NCI-H128 (cell line): ENCODE results near the gene NPW.

Experiments
- DNase-seq: peaks from one replicate; lab custom pipeline; 2025; ENCODE audit not compliant: unreplicated experiment; lab: John Stamatoyannopoulos, UW

NPW gene

DNA sequence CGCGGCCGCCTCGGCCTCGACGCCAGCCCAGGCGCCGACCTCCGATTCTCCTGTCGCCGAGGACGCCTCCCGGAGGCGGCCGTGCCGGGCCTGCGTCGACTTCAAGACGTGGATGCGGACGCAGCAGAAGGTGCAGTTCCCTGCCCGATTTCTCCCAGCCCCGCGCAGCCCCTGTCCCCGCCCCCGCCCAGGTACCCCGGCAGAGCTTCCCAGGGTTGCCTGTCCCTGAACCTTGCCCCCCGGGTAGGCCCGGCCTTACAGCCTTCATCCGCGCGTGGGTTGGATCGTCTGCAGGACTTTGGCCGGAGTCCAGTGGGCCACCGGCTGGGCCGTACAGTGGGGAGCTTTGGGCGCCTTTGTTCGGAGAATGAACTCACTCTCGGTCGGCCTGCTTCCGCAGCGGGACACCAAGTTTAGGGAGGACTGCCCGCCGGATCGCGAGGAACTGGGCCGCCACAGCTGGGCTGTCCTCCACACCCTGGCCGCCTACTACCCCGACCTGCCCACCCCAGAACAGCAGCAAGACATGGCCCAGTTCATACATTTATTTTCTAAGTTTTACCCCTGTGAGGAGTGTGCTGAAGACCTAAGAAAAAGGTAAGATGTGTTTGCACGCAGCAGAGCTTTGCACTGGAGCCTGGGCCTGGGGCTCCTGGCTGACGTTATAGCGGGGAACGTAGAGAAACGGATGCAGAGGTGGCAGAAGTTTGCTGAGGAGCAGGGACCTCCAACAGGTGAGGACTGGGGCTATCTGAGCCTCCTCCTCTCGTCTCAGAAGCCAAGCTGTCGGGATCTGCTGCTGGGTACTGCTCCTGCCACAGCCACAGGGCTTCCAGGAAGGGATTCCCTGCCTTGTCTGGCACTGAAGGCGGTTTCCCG, 35.0 kb upstream of the NPW start:
- DNase-seq: no peak

DNA sequence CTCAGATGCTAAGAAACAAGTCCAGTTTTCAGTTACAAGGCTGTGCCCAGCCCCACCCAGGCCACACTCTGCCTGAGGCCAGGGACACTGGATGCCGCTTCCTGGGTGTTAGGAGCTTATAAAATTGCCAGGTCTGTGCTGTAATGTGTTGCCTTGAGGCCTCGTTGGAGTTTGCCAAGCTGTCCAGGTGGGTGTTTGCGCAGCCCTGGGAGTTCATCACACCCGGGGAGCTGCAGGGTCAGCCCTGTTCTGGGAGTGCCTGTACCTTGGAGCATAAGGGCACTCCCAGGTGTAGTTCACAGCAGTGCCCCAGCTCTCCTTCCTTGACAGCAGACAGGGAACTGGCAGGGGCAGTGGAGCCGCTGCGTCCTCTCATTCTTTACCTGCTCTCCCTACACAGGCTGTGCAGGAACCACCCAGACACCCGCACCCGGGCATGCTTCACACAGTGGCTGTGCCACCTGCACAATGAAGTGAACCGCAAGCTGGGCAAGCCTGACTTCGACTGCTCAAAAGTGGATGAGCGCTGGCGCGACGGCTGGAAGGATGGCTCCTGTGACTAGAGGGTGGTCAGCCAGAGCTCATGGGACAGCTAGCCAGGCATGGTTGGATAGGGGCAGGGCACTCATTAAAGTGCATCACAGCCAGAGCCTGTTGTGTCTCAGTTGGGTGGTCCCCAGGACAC, 34.0 kb upstream of the NPW start:
- DNase-seq: no peak

DNA sequence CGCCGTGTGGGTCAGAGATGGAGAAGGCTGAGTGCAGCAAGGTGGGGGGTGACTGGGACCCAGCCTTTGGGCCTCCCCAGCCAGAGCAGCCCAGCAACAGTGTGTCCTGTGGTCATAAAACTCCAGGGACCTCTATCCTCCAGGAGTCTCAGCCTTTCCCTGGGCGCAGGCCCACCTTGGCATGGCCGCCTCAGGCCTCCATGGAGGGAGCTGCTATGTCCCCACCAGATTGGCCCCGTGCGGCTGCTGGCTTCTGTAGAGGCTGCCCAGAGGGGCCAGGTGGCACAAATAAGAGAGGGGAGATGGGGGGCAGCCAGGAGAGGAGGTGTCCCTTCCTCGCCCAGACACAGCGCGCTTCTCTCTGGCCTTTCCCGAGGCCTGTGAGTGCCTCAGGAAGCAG, 32.4 kb upstream of the NPW start:
- DNase-seq: no peak

DNA sequence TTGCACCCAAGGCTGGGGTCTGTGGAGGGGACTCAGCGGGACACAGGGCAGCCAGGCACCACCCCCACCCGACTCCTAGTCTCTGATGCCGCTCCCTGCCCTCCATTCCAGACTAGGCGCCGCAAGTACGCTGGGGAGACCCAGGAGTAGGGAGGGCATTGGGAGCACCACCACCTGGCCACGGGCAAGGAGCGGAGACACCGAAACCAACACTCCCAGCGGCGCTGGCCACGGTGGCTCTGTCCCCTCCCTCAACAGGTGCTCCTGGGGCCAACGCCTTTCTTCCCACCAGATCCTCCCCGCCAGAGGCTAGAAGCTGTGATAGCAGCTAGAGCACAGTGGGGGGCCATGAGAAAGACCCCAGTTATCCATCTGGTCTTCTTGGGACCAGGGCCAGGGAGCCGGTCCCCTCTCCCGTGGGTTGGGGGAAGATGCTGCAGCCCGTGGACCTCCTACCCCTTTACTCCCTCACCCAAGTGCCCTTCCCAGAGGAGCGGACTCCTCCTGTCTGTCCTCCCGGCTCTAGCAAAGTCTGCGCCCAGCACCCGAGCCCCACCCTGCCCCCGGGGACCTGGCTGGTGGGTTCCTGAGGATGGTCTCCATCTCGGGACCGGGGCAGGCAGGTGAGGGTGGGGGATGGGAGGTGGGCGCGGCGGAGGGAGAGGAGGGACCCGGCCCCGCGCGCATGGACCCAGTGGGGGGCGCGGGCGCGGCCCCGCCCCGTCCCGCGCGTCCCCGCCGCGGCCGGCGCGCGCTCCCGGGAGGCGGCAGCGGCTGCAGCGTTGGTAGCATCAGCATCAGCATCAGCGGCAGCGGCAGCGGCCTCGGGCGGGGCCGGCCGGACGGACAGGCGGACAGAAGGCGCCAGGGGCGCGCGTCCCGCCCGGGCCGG, 30.1 kb upstream of the NPW start, which contains the start of gene SYNGR3:
Gene SYNGR3, plus strand, starts transcription at position 762 of the 892 bp plus-strand sequence. CDS start 133 bp downstream, outside the sequence.
- no peak for DNase-seq

DNA sequence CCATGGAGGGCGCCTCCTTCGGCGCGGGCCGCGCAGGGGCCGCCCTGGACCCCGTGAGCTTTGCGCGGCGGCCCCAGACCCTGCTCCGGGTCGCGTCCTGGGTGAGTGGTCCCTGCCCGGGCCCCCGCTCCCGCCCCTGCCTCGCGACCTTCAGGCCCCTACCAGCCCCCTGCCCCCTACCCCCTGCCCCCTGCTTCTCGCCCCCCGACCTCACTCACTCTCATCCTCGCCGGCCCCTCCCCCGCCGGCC, 29.6 kb upstream of the NPW start:
- no peak for DNase-seq

DNA sequence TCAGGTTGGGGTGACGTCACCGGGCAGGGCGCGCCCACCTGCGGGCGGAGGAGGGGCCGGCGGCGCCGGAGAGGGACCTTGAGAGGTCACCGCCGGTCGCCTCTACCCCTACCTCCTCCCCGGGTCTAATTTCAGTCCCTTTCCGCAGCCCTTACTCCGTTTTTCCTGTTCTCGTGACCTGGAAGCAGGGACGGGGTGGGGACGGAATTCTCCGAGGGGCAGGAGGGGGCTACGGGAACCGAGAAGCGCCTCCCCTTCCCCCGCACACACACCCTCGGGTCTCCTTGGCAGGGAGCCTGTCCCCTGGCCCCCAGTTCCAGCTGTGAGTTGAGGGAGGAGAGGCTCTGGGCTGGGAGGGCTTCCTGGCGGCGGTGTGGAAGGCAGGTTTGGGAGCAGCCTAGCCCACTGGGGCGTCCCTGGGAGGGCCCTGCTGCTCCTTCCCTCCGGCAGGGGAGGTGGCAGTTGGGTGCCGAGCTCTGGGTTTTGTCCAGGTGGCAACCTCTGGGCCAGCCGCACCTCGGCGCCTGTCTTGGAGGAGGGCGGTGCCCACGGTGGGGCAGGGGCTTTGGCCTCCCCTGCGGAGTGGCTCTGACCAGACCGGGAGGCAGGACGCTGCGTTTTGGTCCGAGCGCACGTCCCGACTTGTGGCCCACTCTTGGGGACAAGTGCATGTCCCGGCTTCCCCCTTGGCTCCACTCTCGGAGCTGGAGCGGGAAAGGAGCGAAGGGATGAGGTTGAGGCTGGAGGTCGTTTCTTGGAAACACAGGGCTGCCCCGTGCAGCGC, 29.0 kb upstream of the NPW start:
- DNase-seq: no peak

DNA sequence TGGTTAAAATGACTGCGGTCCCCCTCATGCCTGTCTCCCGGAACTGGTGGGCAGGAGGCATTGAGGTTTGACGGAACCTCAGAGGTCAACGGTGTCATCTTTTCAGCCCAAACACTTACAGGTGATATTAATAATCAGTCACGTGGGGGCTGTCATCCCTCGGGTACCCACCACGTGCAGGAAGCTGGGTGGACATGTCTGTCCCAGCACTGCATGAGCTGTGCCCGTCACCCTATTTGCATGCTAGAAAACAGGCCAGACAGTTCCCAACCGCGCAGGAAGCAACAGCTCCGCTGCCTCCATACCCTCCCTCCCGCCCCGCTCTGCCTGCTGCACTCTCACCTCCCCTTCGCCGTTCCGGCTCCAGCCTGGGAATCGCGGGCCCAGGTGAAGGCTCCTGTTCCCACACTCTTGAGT, 28.4 kb upstream of the NPW start:
- DNase-seq: no peak

DNA sequence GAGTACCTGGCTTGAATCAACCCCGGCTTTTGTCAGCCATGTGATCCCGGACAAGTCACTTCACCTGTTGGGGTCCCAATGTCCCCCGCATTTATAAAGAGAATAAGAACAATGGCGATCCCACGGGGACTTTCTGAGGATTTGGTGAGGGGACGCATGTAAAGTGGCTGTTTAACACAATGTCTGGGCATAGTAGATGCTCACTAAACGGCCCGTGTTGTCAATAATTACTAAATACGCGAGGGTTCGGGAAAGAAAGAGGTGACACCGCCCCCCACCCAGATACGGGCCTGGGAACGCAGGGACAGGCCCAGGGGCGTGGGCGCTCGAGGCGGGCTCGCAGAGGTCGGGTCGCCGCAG, 28.0 kb upstream of the NPW start:
- no peak for DNase-seq

DNA sequence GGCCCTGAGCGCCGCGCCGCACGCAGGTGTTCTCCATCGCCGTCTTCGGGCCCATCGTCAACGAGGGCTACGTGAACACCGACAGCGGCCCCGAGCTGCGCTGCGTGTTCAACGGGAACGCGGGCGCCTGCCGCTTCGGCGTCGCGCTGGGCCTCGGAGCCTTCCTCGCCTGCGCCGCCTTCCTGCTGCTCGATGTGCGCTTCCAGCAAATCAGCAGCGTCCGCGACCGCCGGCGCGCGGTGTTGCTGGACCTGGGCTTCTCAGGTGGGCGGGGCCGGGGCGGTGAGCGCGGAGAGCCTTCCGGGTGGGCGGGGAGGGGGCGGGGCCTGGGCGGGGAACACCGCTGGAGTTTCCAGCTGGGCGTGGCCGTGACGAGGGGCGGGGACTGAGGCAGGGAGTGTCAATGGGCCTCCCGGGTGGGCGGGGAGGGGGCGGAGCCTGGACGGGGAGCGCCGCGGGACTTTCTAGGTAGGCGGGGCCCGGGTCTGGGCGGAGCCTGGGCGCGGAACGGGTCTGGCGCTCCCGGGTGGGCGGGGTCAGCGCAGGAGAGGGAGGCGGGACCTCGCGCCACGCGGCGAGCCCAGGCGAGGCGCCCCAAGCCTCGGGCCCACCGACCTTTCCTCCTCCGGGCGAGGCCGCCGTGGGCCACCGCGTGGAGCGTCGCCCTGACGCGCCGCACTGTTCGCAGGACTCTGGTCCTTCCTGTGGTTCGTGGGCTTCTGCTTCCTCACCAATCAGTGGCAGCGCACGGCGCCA, 27.5 kb upstream of the NPW start:
- DNase-seq: no peak

DNA sequence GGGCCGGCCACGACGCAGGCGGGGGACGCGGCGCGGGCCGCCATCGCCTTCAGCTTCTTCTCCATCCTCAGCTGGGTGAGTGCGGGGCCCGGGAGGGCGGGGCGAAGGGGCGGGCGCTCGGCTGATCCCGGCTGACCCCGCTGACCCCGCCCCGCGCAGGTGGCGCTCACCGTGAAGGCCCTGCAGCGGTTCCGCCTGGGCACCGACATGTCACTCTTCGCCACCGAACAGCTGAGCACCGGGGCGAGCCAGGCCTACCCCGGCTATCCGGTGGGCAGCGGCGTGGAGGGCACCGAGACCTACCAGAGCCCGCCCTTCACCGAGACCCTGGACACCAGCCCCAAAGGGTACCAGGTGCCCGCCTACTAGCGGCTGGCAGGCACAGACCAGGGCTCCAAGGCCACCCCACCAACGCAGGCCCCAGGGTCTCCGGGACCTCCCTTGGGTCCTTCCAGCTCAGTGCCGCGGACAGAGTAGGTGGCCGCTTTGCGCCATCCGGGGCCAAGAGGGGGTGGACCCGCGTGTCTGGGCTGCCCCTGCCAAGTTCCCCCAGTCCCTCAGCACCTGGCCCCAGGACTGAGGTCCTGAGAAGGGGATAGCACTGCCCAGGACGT, 26.8 kb upstream of the NPW start:
- DNase-seq: no peak

DNA sequence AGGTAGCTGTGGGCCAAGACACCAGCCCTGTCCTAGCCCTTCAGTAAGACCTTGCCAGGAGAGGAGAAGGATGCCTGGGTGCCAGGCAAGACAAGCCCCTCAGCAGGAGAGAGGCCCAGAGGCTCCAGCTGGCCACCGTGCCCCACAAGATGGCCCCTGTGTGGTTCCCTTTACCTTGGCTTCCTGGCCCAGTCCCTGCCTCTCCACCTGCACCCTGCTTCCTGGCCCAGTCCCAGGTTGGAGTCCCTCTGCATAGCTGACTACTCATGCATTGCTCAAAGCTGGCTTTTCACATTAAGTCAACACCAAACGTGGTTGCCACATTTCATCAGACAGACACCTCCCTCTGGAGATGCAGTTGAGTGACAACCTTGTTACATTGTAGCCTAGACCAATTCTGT, 25.9 kb upstream of the NPW start:
- DNase-seq: no peak

DNA sequence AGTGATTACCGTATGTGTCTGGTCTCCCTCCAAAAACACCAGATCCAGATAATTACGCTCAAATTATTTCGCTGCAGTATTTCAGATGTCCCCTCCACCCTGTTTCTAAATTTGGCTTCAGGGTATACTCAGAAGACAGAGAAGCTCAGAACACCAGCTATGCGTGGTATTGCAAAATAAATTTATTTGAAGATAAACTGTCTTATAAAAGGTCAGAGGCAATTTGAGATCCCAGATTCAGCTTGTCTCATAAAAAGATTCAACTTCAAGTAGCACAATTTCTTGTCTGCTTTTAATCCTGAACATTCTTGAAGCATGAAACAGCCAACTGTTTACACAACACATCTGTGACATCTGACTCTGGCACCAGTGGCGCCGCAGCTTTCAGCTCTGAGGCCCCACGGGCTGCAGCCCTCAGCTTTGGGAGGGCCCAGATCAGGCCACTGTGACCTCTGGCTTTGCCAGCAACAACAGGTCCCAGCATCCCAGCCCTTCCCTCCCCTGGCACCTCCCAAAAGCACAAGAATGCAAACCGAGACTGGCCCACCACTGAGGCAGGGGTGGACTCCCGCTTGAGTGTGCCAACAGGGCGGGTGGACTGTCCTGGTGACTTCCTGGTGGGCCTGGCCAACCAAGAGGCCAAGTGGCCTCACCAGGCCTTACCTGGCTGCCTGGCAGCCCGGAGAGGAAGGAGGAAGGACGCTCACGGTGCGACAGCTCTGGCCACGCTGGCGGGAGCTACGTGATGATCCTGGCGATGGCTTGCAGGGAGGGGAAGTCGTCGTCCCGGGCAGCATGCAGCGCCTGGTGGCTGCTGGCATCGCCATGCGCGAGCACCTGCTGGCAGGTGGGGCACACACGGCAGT, 21.9 kb upstream of the NPW start:
- no peak for DNase-seq

DNA sequence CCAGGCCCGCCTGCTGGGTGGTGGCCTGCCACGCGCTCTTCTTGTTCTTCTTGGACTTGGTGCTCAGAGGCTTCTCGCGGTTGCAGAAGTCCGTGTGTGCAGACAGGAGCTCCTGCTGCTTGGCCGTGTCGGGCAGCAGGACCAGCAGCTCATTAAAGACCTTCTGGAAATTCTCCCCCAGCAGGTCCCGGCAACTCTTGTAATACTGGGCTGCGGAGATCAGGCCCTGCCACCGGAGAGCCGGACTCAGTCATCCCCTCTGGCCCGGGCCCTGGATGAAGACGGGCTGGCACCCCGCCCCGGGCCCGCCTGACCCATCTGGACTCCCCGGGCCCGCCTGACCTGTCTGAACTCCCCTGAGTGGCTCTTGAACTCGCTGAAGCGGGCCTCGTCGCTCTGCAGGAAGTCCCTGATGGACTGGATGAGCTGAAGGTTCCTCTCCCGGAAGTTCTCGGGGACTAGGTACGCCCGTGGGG, 21.2 kb upstream of the NPW start:
- no peak for DNase-seq

DNA sequence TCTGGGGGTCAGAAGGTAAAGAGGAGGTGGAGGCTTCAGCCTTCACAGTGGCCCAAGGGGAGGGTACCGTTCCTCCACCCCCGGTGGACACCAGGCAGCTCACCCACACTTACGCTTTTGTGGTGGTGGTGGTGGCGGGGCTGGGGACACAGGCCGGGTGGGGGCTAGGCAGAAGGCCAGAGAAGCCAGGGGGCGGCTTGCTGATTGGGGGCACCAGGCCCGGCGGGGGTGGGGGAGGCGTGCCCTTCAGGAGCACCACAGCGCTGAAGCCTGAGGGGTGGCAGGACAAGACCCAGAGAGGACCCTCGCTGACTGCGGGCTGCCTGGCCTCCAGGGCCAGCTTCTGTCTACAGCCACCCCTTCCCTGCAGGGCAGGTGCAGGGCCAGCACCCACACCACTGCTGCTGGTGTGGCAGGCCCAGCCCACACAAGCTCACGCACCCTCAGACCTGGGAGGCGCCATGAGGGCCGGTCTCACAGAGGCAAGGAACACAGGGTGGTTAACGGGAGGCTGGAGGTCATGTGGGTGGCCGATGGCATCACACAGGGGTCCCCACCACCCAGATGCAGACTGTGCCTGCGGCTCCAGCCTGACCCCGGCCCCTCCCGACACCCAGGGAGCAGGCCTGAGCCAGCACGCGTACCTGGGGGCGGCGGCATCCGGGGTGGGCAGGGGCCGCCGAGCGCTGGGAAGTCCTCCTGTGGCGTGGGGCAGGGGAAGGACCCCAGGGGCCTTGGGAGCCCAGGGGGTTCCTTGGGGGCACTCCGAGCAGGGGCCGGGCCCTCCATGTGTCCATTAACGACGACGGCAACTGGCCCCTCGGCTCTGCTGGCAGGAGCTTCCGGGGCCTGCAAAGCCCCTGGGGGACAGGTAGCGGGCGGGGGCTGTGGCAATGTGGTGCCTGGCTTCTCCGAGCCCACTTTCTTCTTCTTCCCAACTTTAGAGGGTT, 20.5 kb upstream of the NPW start:
- no peak for DNase-seq

DNA sequence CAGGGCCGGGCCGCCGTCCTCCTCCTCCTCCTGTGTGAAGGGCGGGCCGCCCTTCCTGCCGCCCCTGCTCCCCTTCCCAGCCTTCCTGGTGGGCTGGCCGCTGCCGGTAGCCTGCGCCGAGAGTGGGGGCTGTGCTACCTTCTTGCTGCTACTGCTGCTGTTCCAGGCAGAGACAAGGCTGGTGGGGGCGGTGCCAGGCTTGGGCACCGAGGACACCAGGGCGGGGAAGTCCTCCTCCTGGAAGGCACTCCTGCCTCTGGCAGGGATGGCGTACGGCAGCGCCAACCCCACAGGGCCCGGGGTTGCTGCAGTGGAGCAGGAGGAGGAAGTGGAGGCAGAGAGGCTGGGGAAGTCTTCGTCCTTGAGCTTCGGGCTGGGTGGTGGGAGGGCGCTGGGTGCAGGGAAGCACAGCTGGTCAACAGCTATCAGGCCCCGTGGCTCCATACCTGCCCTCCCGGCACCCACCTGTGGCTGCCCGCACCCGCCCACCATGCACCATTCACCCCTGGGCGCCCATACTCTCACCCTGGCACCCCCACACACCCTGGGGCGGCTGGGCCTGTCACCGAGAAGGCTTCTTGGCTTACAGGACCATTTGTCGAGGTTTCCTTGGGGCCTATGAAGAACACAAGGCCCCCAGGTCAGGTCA, 19.6 kb upstream of the NPW start:
- DNase-seq: no peak

DNA sequence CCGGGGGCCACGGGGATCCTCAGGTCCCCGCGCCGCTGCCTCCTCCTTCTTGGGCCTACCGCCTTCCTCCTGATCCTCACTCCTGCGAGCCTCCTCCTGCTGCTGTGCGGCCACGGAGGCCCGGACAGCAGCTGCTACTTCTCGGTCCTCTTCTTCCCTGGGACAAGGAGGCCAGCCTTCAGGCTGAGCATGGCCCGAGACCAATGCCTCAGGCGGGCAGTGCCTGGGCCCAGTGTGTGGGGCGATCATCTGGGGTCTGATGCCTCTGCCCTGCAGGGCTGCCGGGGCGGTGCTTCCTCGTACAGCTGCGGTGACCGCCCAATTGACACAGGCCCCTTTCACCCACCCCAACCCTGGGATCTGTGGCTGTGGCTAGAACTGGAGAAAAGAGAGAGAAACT, 18.6 kb upstream of the NPW start:
- no peak for DNase-seq
